GM19023 (cell line): ENCODE results near the gene TIMP3.

ENCODE experiments used
- ATAC-seq: cut with Tn5 transposase; IDR thresholded peaks from one replicate; pipeline ENCODE4 v1.9.1; 2021; ENCODE audit warnings: mild to moderate bottlenecking, moderate library complexity; ENCODE audit not compliant: unreplicated experiment

TIMP3 gene

GRCh38 chr22:32877196-32877595 is 75.7 kb downstream of the TIMP3 start:
- no peak for ATAC-seq

- no peak for ATAC-seq
Observed at GRCh38 chr22:32879550-32879949, 78.0 kb downstream of the TIMP3 start.

- no peak for ATAC-seq
Observed at GRCh38 chr22:32880061-32880460, 78.6 kb downstream of the TIMP3 start.

GRCh38 chr22:32880505-32880892 is 79.0 kb downstream of the TIMP3 start:
- ATAC-seq, result no peak

- no peak for ATAC-seq
Observed at GRCh38 chr22:32880893-32881596, 79.5 kb downstream of the TIMP3 start.

- no peak for ATAC-seq
Observed at GRCh38 chr22:32882360-32882755, 80.9 kb downstream of the TIMP3 start.

GRCh38 chr22:32882774-32883530 is 81.4 kb downstream of the TIMP3 start:
- ATAC-seq, result no peak

GRCh38 chr22:32887324-32887980 is 85.9 kb downstream of the TIMP3 start:
- ATAC-seq, result no peak

GRCh38 chr22:32888976-32889375 is 87.5 kb downstream of the TIMP3 start:
- ATAC-seq, result no peak

- no peak for ATAC-seq
Observed at GRCh38 chr22:32896891-32897290, 95.4 kb downstream of the TIMP3 start.

GRCh38 chr22:32897400-32897799 is 95.9 kb downstream of the TIMP3 start:
- ATAC-seq, result no peak

- ATAC-seq, result no peak
Observed at GRCh38 chr22:32900886-32901635, 99.6 kb downstream of the TIMP3 start.

- no peak for ATAC-seq
Observed at GRCh38 chr22:32901925-32902324, 100.4 kb downstream of the TIMP3 start.

- ATAC-seq, result no peak
Observed at GRCh38 chr22:32903507-32903906, 102.0 kb downstream of the TIMP3 start.

- no peak for ATAC-seq
Observed at GRCh38 chr22:32904044-32904443, 102.5 kb downstream of the TIMP3 start.

GRCh38 chr22:32905400-32905799 is 103.9 kb downstream of the TIMP3 start:
- no peak for ATAC-seq

GRCh38 chr22:32909581-32910428 is 108.3 kb downstream of the TIMP3 start:
- no peak for ATAC-seq

GRCh38 chr22:32910429-32910772 is 108.9 kb downstream of the TIMP3 start:
- no peak for ATAC-seq

- no peak for ATAC-seq
Observed at GRCh38 chr22:32911503-32911902, 110.0 kb downstream of the TIMP3 start.
